Activated CD4-positive, alpha-beta T cell treated with anti-CD3 and anti-CD28 coated beads for 36 hours (primary cell): ENCODE data around the gene SSH3. TPM values are rescaled to one million over a fixed set of nuclear protein-coding genes. Genes with fewer than 3 reads are reported as not detected.

ENCODE experiments used
- ATAC-seq: fragments of 200-7000 bp; cut with Tn5 transposase; one replicate; pipeline ENCODE4 v1.10.0; 2021; ENCODE audit warnings: mild to moderate bottlenecking, moderate library complexity
- CTCF ChIA-PET: fragments of 350-600 bp; sonication (Branson Sonifier 250); formaldehyde crosslinking; loops from one replicate; lab custom pipeline; 2021; ENCODE audit warnings: antibody characterized with exemption; lab: Charles Lee
- POLR2A ChIA-PET: fragments of 350-600 bp; sonication (Branson Sonifier 250); formaldehyde crosslinking; loops from one replicate; lab custom pipeline; 2021; ENCODE audit warnings: antibody characterized with exemption, inconsistent platforms; lab: Charles Lee
- DNase-seq: peaks from one replicate; pipeline ENCODE4 v3.0.0-alpha.2; 2020
- H3K27ac Mint-ChIP-seq: one replicate; pipeline ENCODE4 v1.8.0; 2021; ENCODE audit warnings: mixed read lengths
- H3K27me3 Mint-ChIP-seq: one replicate; pipeline ENCODE4 v1.8.0; 2021; ENCODE audit warnings: mixed read lengths
- H3K36me3 Mint-ChIP-seq: one replicate; pipeline ENCODE4 v1.8.0; 2021; ENCODE audit warnings: low read depth, mixed read lengths
- H3K4me1 Mint-ChIP-seq: one replicate; pipeline ENCODE4 v1.8.0; 2021; ENCODE audit warnings: mixed read lengths
- H3K4me3 Mint-ChIP-seq: one replicate; pipeline ENCODE4 v1.8.0; 2021; ENCODE audit warnings: mild to moderate bottlenecking, moderate library complexity, mixed read lengths
- H3K9me3 Mint-ChIP-seq: one replicate; pipeline ENCODE4 v1.8.0; 2021; ENCODE audit warnings: low read depth, mixed read lengths
- intact Hi-C, 2 experiments: fragments of 100-400 bp; cut with DNase I in 1 of 2; cut with micrococcal nuclease in 1 of 2; formaldehyde crosslinking; loops; one replicate each; pipeline versions ENCODE4 v1.14.2 to v1.15.1; 2022 to 2024; cut with DNase I, micrococcal nuclease
- total RNA-seq, 2 experiments: library from RNA; stranded (reverse); gene quantifications; one replicate each; pipeline ENCODE4 v1.2.3, GENCODE V29; 2021

Gene SSH3
- total RNA-seq, 2 experiments from 2014 or later = 6.0 to 11.1 TPM

GRCh38 chr11:67306769-67307544 is 3.6 kb downstream of the SSH3 start:
- Mint-ChIP-seq H3K4me3 (no peak overlapping the region), H3K9me3 (no peaks in the 10 kb centered on the region), H3K27me3 (no peaks in the 10 kb centered on the region), H3K27ac (no peak overlapping the region), H3K4me1 (peaks cover 6% of the 10 kb centered on the region), H3K36me3 (peaks cover 7% of the 10 kb centered on the region)
- DNase-seq = no peak
- no peak for ATAC-seq
- ChIA-PET POLR2A (interaction anchor here (0.6 kb wide), 1 partner anchor 8 kb away, joined by 3 read pairs; no protein-coding TSS in a partner anchor), CTCF (interaction anchor here (1.2 kb wide), 1 partner anchor 10 kb away, joined by 6 read pairs; no protein-coding TSS in a partner anchor)
- intact Hi-C loops = no loop called here

GRCh38 chr11:67307545-67308001 is 4.2 kb downstream of the SSH3 start:
- POLR2A ChIA-PET = interaction anchor here (0.6 kb wide), 1 partner anchor 9 kb away, joined by 3 read pairs; no protein-coding TSS in a partner anchor
- Mint-ChIP-seq H3K27ac (no peak overlapping the region), H3K4me1 (peaks cover 12% of the 10 kb centered on the region), H3K36me3 (peaks cover 3% of the 10 kb centered on the region), H3K27me3 (no peaks in the 10 kb centered on the region), H3K4me3 (no peak overlapping the region), H3K9me3 (no peaks in the 10 kb centered on the region)
- CTCF ChIA-PET = interaction anchor here (1.2 kb wide), 1 partner anchor 10 kb away, joined by 6 read pairs; no protein-coding TSS in a partner anchor
- ATAC-seq = no peak
- DNase-seq = no peak
- intact Hi-C loops = no loop called here

DNA sequence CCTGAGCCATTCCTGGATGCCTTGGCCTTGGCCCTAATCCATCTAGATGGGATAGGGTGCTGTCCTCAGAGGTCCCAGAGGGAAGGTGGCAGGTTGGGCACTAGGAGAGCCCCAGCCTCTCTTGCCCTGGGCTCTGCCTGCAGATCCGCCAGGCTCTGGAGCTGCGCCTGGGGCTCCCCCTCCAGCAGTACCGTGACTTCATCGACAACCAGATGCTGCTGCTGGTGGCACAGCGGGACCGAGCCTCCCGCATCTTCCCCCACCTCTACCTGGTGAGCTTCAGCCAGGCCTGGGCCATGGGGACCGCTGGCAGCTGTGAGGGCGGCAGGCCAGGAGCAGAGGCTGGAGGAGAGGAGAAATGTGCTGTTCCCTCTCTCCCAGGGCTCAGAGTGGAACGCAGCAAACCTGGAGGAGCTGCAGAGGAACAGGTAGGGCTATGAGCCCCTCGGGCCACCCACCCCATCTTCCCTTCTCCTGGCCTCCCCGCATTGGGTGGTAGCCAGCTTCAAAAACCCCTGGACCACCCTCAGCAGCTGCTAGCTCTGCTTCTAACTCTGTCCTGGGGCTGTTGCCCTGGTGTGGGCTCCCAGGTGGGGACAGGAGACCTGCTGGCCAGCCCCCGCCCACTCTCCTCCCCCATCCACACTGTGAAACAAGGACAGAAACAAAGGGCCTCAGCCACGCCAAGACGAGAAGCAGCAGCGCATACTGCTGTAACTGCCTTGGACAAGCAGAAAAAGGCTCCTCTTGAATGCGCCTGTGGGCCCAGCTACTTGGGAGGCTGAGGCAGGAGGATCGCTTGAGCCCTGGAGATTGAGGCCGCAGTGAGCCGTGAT is 4.9 kb downstream of the SSH3 start:
- ChIA-PET CTCF (interaction anchor here (0.8 to 1.2 kb wide), 3 partner anchors 9 to 43 kb away, joined by 3 to 6 read pairs (median 5); no protein-coding TSS in a partner anchor), POLR2A (interaction anchor here (0.5 kb wide), 1 partner anchor 286 kb away, joined by 3 read pairs; no protein-coding TSS in a partner anchor)
- Mint-ChIP-seq H3K36me3 (no peaks in the 10 kb centered on the region), H3K27me3 (no peaks in the 10 kb centered on the region), H3K4me3 (no peak overlapping the region), H3K4me1 (peaks cover 19% of the 10 kb centered on the region), H3K27ac (no peak overlapping the region), H3K9me3 (no peaks in the 10 kb centered on the region)
- no peak for ATAC-seq
- intact Hi-C loops = no loop called here
- DNase-seq = no peak

DNA sequence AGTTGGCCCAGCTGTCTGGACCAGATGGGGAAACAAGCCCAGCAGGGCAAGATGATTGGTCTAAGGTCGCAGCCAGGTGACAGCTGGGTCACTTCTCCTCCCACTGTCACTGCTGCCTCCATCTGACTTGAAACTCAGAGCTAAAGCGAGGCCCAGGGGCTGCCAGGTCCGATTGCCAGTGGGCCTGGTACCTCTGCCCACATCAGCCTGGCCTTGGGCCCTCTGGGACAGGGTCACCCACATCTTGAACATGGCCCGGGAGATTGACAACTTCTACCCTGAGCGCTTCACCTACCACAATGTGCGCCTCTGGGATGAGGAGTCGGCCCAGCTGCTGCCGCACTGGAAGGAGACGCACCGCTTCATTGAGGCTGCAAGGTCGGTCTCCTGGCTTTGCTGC is 5.8 kb downstream of the SSH3 start:
- H3K27ac Mint-ChIP-seq = no peak overlapping the region

GRCh38 chr11:67309661-67310061 is 6.3 kb downstream of the SSH3 start:
- no peak overlapping the region for H3K27ac Mint-ChIP-seq
- H3K27me3 Mint-ChIP-seq = no peaks in the 10 kb centered on the region
- no peaks in the 10 kb centered on the region for H3K36me3 Mint-ChIP-seq
- DNase-seq (no peak), ATAC-seq (no peak)
- no peaks in the 10 kb centered on the region for H3K9me3 Mint-ChIP-seq
- H3K4me1 Mint-ChIP-seq = peaks cover 26% of the 10 kb centered on the region
- ChIA-PET POLR2A (no interaction called here), CTCF (interaction anchor here (0.6 to 0.7 kb wide), 3 partner anchors 64 to 1242 kb away, joined by 3 to 4 read pairs (median 3); no protein-coding TSS in a partner anchor)
- no peak overlapping the region for H3K4me3 Mint-ChIP-seq
- intact Hi-C loops = no loop called here

More for the DNA sequence above, 5.8 kb downstream of the SSH3 start:
- POLR2A ChIA-PET = no interaction called here
- H3K27me3 Mint-ChIP-seq = no peaks in the 10 kb centered on the region
- peaks cover 25% of the 10 kb centered on the region for H3K4me1 Mint-ChIP-seq
- H3K36me3 Mint-ChIP-seq = no peaks in the 10 kb centered on the region
- DNase-seq (no peak), ATAC-seq (no peak)
- CTCF ChIA-PET = interaction anchor here (0.6 to 1.1 kb wide), 3 partner anchors 42 to 1241 kb away, joined by 3 to 4 read pairs (median 3); no protein-coding TSS in a partner anchor
- H3K4me3 Mint-ChIP-seq = no peak overlapping the region
- no peaks in the 10 kb centered on the region for H3K9me3 Mint-ChIP-seq
- intact Hi-C loops = no loop called here

DNA sequence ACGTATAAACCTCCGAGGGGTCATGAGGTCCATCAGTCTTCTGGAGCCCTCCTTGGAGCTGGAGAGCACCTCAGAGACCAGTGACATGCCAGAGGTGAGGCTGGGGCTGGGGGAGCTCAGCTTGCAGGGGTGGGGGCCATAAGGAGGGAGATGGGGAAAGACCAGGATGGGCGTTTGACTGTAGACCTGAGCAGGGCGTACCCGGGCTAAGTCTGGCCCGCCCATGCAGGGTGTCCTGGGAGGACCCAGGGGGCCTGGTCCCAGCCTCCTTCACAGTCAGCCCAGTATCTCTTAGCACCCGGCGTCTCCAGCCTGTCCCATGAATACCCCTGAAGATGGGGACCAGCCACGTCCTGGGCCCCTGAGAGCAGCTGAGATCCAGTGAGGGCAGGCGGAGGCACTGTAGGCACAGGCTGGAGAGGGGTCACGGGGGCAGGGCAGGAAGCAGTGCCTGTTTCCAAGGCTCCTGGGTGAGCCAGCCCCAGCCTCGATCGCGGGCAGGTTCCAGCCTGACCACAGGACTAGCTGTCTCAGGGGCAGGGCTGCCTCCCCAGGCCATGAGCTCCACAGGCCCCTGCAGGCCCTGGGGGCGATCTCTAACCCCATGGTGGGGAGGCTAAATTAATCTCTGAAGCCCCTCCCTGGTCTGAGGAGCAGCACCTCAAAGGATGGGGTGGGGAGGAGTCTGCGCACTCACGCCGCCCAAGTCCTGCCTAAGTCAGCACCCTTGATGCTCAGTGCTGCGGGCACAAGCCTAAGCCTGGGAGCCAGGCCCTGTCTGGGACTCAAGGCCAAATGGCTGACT is 7.1 kb downstream of the SSH3 start:
- H3K36me3 Mint-ChIP-seq = no peaks in the 10 kb centered on the region
- DNase-seq = no peak
- ATAC-seq = no peak
- CTCF ChIA-PET = interaction anchor here (0.7 kb wide), 1 partner anchor 65 kb away, joined by 3 read pairs; no protein-coding TSS in a partner anchor
- no peak overlapping the region for H3K27ac Mint-ChIP-seq
- intact Hi-C loops = no loop called here
- H3K4me3 Mint-ChIP-seq = no peak overlapping the region
- H3K4me1 Mint-ChIP-seq = peaks cover 26% of the 10 kb centered on the region
- no peaks in the 10 kb centered on the region for H3K9me3 Mint-ChIP-seq
- no peaks in the 10 kb centered on the region for H3K27me3 Mint-ChIP-seq
- POLR2A ChIA-PET = no interaction called here

- CTCF ChIA-PET = interaction anchor here (0.7 to 1.5 kb wide), 2 partner anchors 18 to 49 kb away, joined by 3 read pairs; no protein-coding TSS in a partner anchor
- ATAC-seq = no peak
- H3K9me3 Mint-ChIP-seq = no peaks in the 10 kb centered on the region
- POLR2A ChIA-PET = interaction anchor here (0.6 kb wide), 1 partner anchor 74 kb away, joined by 3 read pairs; no protein-coding TSS in a partner anchor
- no peaks in the 10 kb centered on the region for H3K36me3 Mint-ChIP-seq
- H3K4me1 Mint-ChIP-seq = peaks cover 29% of the 10 kb centered on the region
- intact Hi-C loops = no loop called here
- H3K27me3 Mint-ChIP-seq = no peaks in the 10 kb centered on the region
- H3K27ac Mint-ChIP-seq = no peak overlapping the region
- H3K4me3 Mint-ChIP-seq = no peak overlapping the region
- DNase-seq = no peak
These were observed 7.8 kb downstream of the SSH3 start for GRCh38 chr11:67311051-67311555.

DNA sequence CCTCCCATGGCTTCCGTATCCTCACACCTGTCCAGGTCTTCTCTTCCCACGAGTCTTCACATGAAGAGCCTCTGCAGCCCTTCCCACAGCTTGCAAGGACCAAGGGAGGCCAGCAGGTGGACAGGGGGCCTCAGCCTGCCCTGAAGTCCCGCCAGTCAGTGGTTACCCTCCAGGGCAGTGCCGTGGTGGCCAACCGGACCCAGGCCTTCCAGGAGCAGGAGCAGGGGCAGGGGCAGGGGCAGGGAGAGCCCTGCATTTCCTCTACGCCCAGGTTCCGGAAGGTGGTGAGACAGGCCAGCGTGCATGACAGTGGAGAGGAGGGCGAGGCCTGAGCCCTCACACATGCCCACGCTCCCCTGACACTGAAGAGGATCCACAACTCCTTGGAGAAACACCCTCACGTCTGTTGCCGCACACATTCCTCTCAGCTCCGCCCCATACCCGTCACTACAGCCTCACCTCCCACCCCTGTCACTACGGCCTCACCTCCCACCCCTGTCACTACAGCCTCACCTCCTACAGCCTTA is 8.3 kb downstream of the SSH3 start:
- H3K36me3 Mint-ChIP-seq = no peaks in the 10 kb centered on the region
- ATAC-seq = no peak
- ChIA-PET POLR2A (interaction anchor here (0.6 kb wide), 1 partner anchor 73 kb away, joined by 3 read pairs; no protein-coding TSS in a partner anchor), CTCF (interaction anchor here (0.7 to 1.5 kb wide), 2 partner anchors 18 to 50 kb away, joined by 3 read pairs; no protein-coding TSS in a partner anchor)
- no peaks in the 10 kb centered on the region for H3K27me3 Mint-ChIP-seq
- no peaks in the 10 kb centered on the region for H3K9me3 Mint-ChIP-seq
- peaks cover 29% of the 10 kb centered on the region for H3K4me1 Mint-ChIP-seq
- H3K4me3 Mint-ChIP-seq = no peak overlapping the region
- DNase-seq = no peak
- H3K27ac Mint-ChIP-seq = no peak overlapping the region
- intact Hi-C loops = no loop called here

DNA sequence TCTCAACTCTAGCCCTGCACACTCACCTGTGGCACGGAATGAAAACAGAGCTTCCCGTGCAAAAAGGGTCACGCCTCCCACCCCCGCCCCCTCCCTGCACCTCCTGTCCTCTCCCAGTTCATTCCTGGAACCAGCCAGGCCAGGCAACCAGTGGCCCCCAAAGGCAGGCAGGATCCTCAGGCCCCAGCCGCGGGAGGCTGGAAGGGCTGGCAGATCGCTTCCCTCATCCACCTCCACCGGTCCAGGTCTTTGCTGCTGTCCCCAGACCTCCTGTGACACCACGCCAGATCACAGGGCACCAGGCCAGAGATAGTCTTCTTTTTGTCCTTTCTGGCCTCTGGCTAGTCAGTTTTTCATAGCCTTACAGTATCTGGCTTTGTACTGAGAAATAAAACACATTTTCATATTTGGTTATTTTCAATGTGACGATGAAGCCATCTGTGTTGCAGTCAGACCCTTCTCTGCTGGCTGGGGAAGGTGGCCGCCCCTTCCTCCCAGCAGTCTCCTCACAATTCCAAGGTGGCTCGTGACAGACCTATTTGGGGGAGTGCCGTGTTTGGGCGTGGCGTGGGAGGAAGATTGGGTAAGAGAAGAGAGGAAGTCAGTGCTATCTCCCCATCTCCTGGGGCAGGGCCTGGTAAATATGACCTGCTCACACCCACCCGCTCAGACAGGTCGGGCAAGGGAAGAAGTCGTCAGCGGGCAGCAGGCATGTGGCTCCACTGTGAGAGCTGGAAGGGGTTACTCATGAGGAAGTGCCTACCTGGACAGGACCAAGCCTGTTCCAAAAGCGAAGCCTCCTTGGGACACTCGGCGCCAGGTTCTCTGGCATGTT is 9.1 kb downstream of the SSH3 start:
- ChIA-PET CTCF (interaction anchor here (1.0 to 1.5 kb wide), 2 partner anchors 50 kb away, joined by 3 read pairs; no protein-coding TSS in a partner anchor), POLR2A (no interaction called here)
- no peaks in the 10 kb centered on the region for H3K9me3 Mint-ChIP-seq
- ATAC-seq (no peak), DNase-seq (peak; percentile 57)
- H3K4me3 Mint-ChIP-seq = no peak overlapping the region
- peak overlapping the region; percentile 85 for H3K27ac Mint-ChIP-seq
- intact Hi-C loops = no loop called here
- H3K4me1 Mint-ChIP-seq = peaks cover 29% of the 10 kb centered on the region
- no peaks in the 10 kb centered on the region for H3K27me3 Mint-ChIP-seq
- H3K36me3 Mint-ChIP-seq = no peaks in the 10 kb centered on the region
